Fibroblast of lung (primary cell): ENCODE data around the gene CIAO3. TPM values are rescaled to one million over a fixed set of nuclear protein-coding genes. Genes with fewer than 3 reads are reported as not detected.

Experiments used
- DNase-seq, 2 donors: peaks; one replicate each; pipeline versions ENCODE4 v3.0.0 to v3.0.0-alpha.2; 2010; ENCODE audit warnings: low read depth in 2 of 2
- H2AFZ ChIP-seq: 2 replicates; pipeline ENCODE4 v1.5.1; 2012; ENCODE audit warnings: low read length, control low read depth, inconsistent platforms
- H3K27ac ChIP-seq: 2 replicates; pipeline ENCODE4 v1.5.1; 2011; ENCODE audit warnings: low read length, control low read depth; ENCODE audit not compliant: insufficient read depth
- H3K27me3 ChIP-seq: 2 replicates; pipeline ENCODE4 v1.5.1; 2011; ENCODE audit warnings: mild to moderate bottlenecking, low read length; ENCODE audit not compliant: control insufficient read depth, insufficient read depth
- H3K36me3 ChIP-seq: 2 replicates; pipeline ENCODE4 v1.5.1; 2011; ENCODE audit warnings: low read length; ENCODE audit not compliant: control insufficient read depth, insufficient read depth
- H3K4me1 ChIP-seq: 2 replicates; pipeline ENCODE4 v1.5.1; 2011; ENCODE audit warnings: low read length; ENCODE audit not compliant: control insufficient read depth, insufficient read depth; ENCODE audit errors: extremely low read depth
- H3K4me2 ChIP-seq: 2 replicates; pipeline ENCODE4 v1.5.1; 2011; ENCODE audit warnings: low read length, control low read depth; ENCODE audit not compliant: insufficient read depth; ENCODE audit errors: extremely low read depth
- H3K4me3 ChIP-seq, 4 experiments: fragments of 200-600 bp in 1 of 4; sonication (generic) in 1 of 4; replicated peaks in 1 of 4; 2 replicates each; pipeline ENCODE4 v1.5.1; 2011 to 2016; ENCODE audit warnings: low read length in 4 of 4, low read depth in 3 of 4, mild to moderate bottlenecking in 3 of 4, control low read depth in 2 of 4, inconsistent platforms in 1 of 4, mixed read lengths in 1 of 4; ENCODE audit not compliant: insufficient read depth in 1 of 4; ENCODE audit errors: control extremely low read depth in 1 of 4
- H3K79me2 ChIP-seq: 2 replicates; pipeline ENCODE4 v1.5.1; 2012; ENCODE audit warnings: mild to moderate bottlenecking, low read length, inconsistent platforms; ENCODE audit not compliant: control insufficient read depth, insufficient read depth
- H3K9ac ChIP-seq: 2 replicates; pipeline ENCODE4 v1.5.1; 2011; ENCODE audit warnings: mild to moderate bottlenecking, low read length, control low read depth; ENCODE audit not compliant: insufficient read depth
- H3K9me3 ChIP-seq: 2 replicates; pipeline ENCODE4 v1.5.1; 2012; ENCODE audit warnings: low read depth, low read length; ENCODE audit not compliant: control insufficient read depth, insufficient read depth
- H4K20me1 ChIP-seq: 2 replicates; pipeline ENCODE4 v1.5.1; 2011; ENCODE audit warnings: low read length; ENCODE audit not compliant: control insufficient read depth, insufficient read depth; ENCODE audit errors: extremely low read depth
- EZH2 ChIP-seq: IDR thresholded peaks from 2 replicates; pipeline ENCODE4 v1.5.1; 2012; ENCODE audit warnings: low read length, control low read depth, mild to moderate bottlenecking; ENCODE audit errors: missing control alignments
- polyA plus RNA-seq, 2 donors: library from polyadenylated mRNA; depleted of rRNA in 1 of 2; stranded (reverse) in 1 of 2; unstranded in 1 of 2; fragments of >200 nt; gene quantifications; 2 replicates each; pipeline ENCODE4 v1.2.1, GENCODE V29; 2011 to 2012; ENCODE audit warnings: missing spikeins in 1 of 2
- total RNA-seq: library from RNA; depleted of rRNA; stranded (reverse); fragments of >200 nt; gene quantifications from 2 replicates; pipeline ENCODE4 v1.2.1, GENCODE V29; 2014
- TF ChIP-seq, protein P1 (sequence below), 2 donors: IDR thresholded peaks in 1 of 2; conservative IDR thresholded peaks in 1 of 2; 1 replicate in 1 of 2; 2 replicates in 1 of 2; pipeline ENCODE4 v1.5.1; 2011 to 2012; ENCODE audit warnings: low read length in 2 of 2, control low read depth in 1 of 2, inconsistent platforms in 1 of 2, low read depth in 1 of 2, mild to moderate bottlenecking in 1 of 2

The CIAO3 gene
- total and polyA plus RNA-seq, 2 donors (not counting 1 experiment from before 2014, with no cell fraction given): 9.3 to 31.0 TPM

DNA sequence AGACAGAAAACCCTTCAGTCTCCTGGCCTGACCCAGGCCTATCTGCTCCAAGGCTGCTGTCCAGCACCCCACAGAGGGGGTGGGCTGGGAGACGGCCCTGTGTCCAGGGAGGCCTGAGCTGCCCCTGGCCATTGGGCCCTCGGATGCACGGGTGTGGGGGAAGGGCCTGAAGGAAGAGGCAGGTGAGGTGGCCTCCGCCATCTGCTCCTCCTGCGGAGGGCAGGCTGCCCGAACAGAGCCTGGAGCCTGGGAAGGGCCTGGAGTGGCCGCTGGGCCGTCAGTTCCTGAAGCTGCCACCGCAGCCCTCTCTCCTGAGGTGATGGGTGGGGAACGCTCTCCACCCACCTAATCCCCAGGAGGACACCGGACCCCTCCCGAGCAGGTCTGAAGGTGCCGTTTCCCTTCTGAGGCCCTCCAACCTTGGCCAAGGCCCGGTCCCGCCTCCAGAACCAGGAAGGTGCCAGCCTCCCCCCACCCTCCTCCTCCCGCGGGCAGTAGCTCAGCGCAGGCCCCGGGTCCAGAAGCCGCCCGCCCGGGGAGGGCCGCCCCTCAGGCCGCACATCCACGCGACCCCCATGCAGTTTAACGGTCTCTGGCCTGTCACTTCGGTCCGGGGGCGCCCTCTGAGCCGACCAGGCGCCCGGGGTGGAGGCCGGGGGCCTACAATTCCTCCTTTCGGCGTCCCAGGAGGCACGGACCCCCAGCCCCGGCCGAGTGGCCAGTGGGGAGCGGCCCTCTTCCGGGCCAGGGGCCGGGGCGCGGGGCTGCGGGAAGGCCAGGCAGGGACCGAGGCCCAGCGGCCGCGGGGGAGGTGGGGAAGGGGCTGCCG lies 36.0 kb downstream of the CIAO3 start:
- TF ChIP-seq EZH2: peak; percentile 94
- TF ChIP-seq, protein P1, sequence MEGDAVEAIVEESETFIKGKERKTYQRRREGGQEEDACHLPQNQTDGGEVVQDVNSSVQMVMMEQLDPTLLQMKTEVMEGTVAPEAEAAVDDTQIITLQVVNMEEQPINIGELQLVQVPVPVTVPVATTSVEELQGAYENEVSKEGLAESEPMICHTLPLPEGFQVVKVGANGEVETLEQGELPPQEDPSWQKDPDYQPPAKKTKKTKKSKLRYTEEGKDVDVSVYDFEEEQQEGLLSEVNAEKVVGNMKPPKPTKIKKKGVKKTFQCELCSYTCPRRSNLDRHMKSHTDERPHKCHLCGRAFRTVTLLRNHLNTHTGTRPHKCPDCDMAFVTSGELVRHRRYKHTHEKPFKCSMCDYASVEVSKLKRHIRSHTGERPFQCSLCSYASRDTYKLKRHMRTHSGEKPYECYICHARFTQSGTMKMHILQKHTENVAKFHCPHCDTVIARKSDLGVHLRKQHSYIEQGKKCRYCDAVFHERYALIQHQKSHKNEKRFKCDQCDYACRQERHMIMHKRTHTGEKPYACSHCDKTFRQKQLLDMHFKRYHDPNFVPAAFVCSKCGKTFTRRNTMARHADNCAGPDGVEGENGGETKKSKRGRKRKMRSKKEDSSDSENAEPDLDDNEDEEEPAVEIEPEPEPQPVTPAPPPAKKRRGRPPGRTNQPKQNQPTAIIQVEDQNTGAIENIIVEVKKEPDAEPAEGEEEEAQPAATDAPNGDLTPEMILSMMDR (conservative IDR thresholded peaks at IDR 0.05 in 1 of 2, IDR thresholded peaks at IDR 0.05 in 1 of 2; ENCODE audit: low read depth in 1 of 2, low read length in 2 of 2): no peak
- H3K4me1 ChIP-seq: peaks cover 2% of the 10 kb centered on the region
- no peak overlapping the region for H3K27ac ChIP-seq
- no peak overlapping the region for H3K9ac ChIP-seq
- no peaks in the 10 kb centered on the region for H3K9me3 ChIP-seq
- no peak overlapping the region for H3K4me2 ChIP-seq
- DNase-seq: no peak
- H3K4me3 ChIP-seq: no peak overlapping the region
- H3K36me3 ChIP-seq: no peaks in the 10 kb centered on the region
- no peaks in the 10 kb centered on the region for H4K20me1 ChIP-seq
- H3K79me2 ChIP-seq: no peaks in the 10 kb centered on the region
- H3K27me3 ChIP-seq: peaks cover 50% of the 10 kb centered on the region
- H2AFZ ChIP-seq: no peak overlapping the region

GRCh38 chr16:704047-704446 lies 36.8 kb downstream of the CIAO3 start:
- no peaks in the 10 kb centered on the region for H3K79me2 ChIP-seq
- H4K20me1 ChIP-seq: no peaks in the 10 kb centered on the region
- H3K4me2 ChIP-seq: no peak overlapping the region
- DNase-seq: no peak
- TF ChIP-seq, protein P1 (conservative IDR thresholded peaks at IDR 0.05 in 1 of 2, IDR thresholded peaks at IDR 0.05 in 1 of 2; ENCODE audit: low read depth in 1 of 2, low read length in 2 of 2): no peak
- H3K9ac ChIP-seq: no peak overlapping the region
- no peaks in the 10 kb centered on the region for H3K36me3 ChIP-seq
- H3K9me3 ChIP-seq: no peaks in the 10 kb centered on the region
- no peak overlapping the region for H3K4me3 ChIP-seq
- H3K4me1 ChIP-seq: no peaks in the 10 kb centered on the region
- H3K27ac ChIP-seq: no peak overlapping the region
- no peak overlapping the region for H2AFZ ChIP-seq
- peaks cover 50% of the 10 kb centered on the region for H3K27me3 ChIP-seq

- no peak overlapping the region for H3K27ac ChIP-seq
- H3K27me3 ChIP-seq: peaks cover 50% of the 10 kb centered on the region
- no peak for TF ChIP-seq EZH2
- TF ChIP-seq, protein P1 (conservative IDR thresholded peaks at IDR 0.05 in 1 of 2, IDR thresholded peaks at IDR 0.05 in 1 of 2; ENCODE audit: low read depth in 1 of 2, low read length in 2 of 2): no peak
- H3K36me3 ChIP-seq: no peaks in the 10 kb centered on the region
- no peaks in the 10 kb centered on the region for H3K79me2 ChIP-seq
- H2AFZ ChIP-seq: no peak overlapping the region
- no peaks in the 10 kb centered on the region for H3K4me1 ChIP-seq
- no peak overlapping the region for H3K9ac ChIP-seq
- H3K4me3 ChIP-seq: no peak overlapping the region
- no peak overlapping the region for H3K4me2 ChIP-seq
- H4K20me1 ChIP-seq: no peaks in the 10 kb centered on the region
- no peak for DNase-seq
- H3K9me3 ChIP-seq: no peaks in the 10 kb centered on the region
Measured at GRCh38 chr16:703406-703805, 37.4 kb downstream of the CIAO3 start.
